Tibial artery (tissue), 4 donors: Measurements from ENCODE around the gene TNNT2.

Experiments
- DNase-seq, 2 donors: peaks; one replicate each; pipeline ENCODE4 v3.0.0-alpha.2; 2019
- H3K27ac ChIP-seq, 2 donors: fragments of 200-600 bp; sonication (generic) in 1 of 2; 1 replicate in 1 of 2; 2 replicates in 1 of 2; pipeline ENCODE4 v1.5.1; 2018 to 2019; ENCODE audit warnings: mild to moderate bottlenecking in 1 of 2
- H3K27me3 ChIP-seq, 2 donors: fragments of 200-600 bp; sonication (generic) in 1 of 2; one replicate each; pipeline versions ENCODE4 v1.5.1 to v1.6.0; 2016 to 2019
- H3K36me3 ChIP-seq, 3 donors: fragments of 200-600 bp; sonication (generic) in 2 of 3; one replicate each; pipeline ENCODE4 v1.5.1; 2016 to 2019; ENCODE audit warnings: mild to moderate bottlenecking in 2 of 3
- H3K4me1 ChIP-seq, 4 donors: fragments of 200-600 bp; sonication (generic) in 2 of 4; 1 replicate in 3 of 4; 2 replicates in 1 of 4; pipeline ENCODE4 v1.5.1; 2016 to 2019
- H3K4me3 ChIP-seq, 2 donors: fragments of 200-600 bp; sonication (generic) in 1 of 2; 1 replicate in 1 of 2; 2 replicates in 1 of 2; pipeline ENCODE4 v1.5.1; 2018 to 2019; ENCODE audit warnings: mild to moderate bottlenecking in 2 of 2
- H3K9me3 ChIP-seq, 3 donors: fragments of 200-600 bp; sonication (generic) in 1 of 3; one replicate each; pipeline ENCODE4 v1.5.1; 2016 to 2019
- intact Hi-C: fragments of 100-400 bp; cut with DNase I; formaldehyde crosslinking; loops from one replicate; pipeline ENCODE4 v1.15.0; 2023; ENCODE audit warnings: low total_unique reads
- TF ChIP-seq, protein P1 (sequence below), 2 experiments: fragments of 200-600 bp in 1 of 2; fragments of 450-650 bp in 1 of 2; IDR thresholded peaks; one replicate each; pipeline ENCODE4 v1.5.1; 2017 to 2019; ENCODE audit warnings: antibody characterized with exemption in 2 of 2, mild to moderate bottlenecking in 1 of 2, moderate library complexity in 1 of 2

Gene TNNT2

DNA sequence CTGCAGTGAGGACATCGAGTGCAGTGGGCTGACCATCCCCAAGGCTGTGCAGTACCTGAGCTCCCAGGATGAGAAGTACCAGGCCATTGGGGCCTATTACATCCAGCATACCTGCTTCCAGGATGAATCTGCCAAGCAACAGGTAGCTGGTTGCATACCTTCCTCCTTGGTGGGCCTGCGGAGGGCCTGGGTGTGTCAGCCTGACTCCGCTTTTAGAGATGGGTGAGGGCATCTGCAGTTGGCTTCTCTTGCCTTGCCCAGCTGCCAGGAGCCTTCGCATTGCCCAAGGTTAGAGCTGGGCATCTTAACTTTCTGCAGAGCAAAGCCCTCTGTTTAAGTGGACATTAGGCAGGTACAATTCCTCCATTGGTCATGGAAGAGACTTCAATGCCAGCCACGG is 60.9 kb downstream of the TNNT2 start:
- Histone ChIP-seq H3K27me3 (peaks cover 0 to 13% of the 10 kb centered on the region in 2 donors), H3K36me3 (peaks cover 0 to 7% (median 0%) of the 10 kb centered on the region in 3 donors), H3K4me1 (peaks cover 0 to 6% (median 0%) of the 10 kb centered on the region in 4 donors), H3K27ac (no peak overlapping the region), H3K9me3 (no peaks in the 10 kb centered on the region), H3K4me3 (no peak overlapping the region)
- TF ChIP-seq, protein P1, sequence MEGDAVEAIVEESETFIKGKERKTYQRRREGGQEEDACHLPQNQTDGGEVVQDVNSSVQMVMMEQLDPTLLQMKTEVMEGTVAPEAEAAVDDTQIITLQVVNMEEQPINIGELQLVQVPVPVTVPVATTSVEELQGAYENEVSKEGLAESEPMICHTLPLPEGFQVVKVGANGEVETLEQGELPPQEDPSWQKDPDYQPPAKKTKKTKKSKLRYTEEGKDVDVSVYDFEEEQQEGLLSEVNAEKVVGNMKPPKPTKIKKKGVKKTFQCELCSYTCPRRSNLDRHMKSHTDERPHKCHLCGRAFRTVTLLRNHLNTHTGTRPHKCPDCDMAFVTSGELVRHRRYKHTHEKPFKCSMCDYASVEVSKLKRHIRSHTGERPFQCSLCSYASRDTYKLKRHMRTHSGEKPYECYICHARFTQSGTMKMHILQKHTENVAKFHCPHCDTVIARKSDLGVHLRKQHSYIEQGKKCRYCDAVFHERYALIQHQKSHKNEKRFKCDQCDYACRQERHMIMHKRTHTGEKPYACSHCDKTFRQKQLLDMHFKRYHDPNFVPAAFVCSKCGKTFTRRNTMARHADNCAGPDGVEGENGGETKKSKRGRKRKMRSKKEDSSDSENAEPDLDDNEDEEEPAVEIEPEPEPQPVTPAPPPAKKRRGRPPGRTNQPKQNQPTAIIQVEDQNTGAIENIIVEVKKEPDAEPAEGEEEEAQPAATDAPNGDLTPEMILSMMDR (IDR thresholded peaks at IDR 0.05), result no peak
- no peak for DNase-seq
- intact Hi-C loops, result no loop called here

DNA sequence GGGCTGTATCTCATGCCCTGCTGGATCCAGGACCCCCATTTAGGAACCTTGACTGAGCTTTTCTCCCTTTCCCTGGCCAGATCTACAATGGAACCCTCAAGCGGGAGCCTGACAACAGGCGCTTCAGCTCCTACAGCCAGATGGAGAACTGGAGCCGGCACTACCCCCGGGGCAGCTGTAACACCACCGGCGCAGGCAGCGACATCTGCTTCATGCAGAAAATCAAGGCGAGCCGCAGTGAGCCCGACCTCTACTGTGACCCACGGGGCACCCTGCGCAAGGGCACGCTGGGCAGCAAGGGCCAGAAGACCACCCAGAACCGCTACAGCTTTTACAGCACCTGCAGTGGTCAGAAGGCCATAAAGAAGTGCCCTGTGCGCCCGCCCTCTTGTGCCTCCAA is 64.4 kb downstream of the TNNT2 start:
- intact Hi-C loops, result no loop called here
- no peak overlapping the region for H3K4me3 ChIP-seq
- H3K27me3 ChIP-seq, result peaks cover 0 to 31% of the 10 kb centered on the region in 2 donors
- no peak for DNase-seq
- peaks cover 0 to 7% (median 0%) of the 10 kb centered on the region in 3 donors for H3K36me3 ChIP-seq
- H3K9me3 ChIP-seq, result no peaks in the 10 kb centered on the region
- H3K27ac ChIP-seq, result no peak overlapping the region
- TF ChIP-seq, protein P1 (IDR thresholded peaks at IDR 0.05), result no peak
- peaks cover 0 to 36% (median 2%) of the 10 kb centered on the region in 4 donors for H3K4me1 ChIP-seq

DNA sequence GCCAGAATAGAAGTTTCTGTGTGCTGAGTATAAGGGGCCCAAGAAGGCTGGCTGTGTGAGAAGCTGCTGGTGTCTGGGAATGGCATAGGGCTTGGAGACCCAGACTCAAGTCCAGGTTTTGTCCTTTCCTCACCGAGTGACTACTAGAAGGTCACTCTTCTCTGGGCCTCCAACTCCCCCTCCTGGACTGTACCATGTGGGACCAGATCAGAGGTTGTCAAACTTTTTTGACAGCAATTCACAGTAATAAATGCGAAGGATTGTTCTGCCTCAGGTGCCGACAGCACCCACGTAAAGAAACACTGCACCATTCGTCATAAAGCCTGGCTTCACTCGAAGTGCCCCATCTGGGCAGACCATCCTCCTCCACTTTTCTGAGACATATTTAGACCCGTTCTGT is 65.2 kb downstream of the TNNT2 start:
- no peaks in the 10 kb centered on the region for H3K36me3 ChIP-seq
- no peaks in the 10 kb centered on the region for H3K9me3 ChIP-seq
- no peak for DNase-seq
- peaks cover 0 to 31% of the 10 kb centered on the region in 2 donors for H3K27me3 ChIP-seq
- intact Hi-C loops, result no loop called here
- no peak overlapping the region for H3K4me3 ChIP-seq
- no peak overlapping the region for H3K27ac ChIP-seq
- peaks cover 0 to 43% (median 2%) of the 10 kb centered on the region in 4 donors for H3K4me1 ChIP-seq
- TF ChIP-seq, protein P1 (IDR thresholded peaks at IDR 0.05), result no peak

DNA sequence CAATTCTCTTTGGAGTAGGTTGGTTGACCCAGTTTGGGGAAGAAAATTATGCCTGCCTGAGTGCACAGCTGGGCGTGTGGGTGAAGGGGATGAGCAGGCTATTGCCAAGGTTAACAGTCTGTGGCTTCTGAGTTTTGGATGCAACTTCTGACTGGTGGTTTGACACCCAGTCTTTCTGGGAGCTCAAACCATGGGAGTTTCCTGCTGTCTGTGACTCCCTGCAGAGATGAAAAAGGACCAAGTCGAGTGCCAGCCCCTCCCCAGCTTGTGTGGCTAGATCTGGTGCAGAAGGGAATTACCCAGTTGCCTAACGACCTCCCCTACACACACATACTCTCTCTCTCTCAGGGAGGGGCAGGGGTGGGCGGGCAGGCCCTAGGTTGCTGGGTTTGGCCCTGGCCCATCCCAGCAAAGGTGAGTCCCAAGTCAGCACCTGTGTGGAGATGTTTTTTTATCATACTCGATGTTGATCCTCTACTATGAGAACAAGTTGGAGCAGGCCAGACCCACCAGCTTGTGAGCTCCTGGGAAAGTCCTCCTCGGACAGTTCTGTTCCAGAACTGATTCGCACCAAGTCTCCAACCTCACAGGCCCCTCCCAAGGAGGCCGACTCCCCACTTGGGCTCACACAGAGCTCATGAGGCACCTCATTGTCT is 66.0 kb downstream of the TNNT2 start:
- Histone ChIP-seq H3K36me3 (no peaks in the 10 kb centered on the region), H3K4me3 (no peak overlapping the region), H3K4me1 (peaks cover 0 to 49% (median 2%) of the 10 kb centered on the region in 4 donors), H3K27me3 (peaks cover 0 to 36% of the 10 kb centered on the region in 2 donors), H3K9me3 (no peaks in the 10 kb centered on the region), H3K27ac (no peak overlapping the region)
- TF ChIP-seq, protein P1 (IDR thresholded peaks at IDR 0.05), result no peak
- no peak for DNase-seq
- intact Hi-C loops, result no loop called here

DNA sequence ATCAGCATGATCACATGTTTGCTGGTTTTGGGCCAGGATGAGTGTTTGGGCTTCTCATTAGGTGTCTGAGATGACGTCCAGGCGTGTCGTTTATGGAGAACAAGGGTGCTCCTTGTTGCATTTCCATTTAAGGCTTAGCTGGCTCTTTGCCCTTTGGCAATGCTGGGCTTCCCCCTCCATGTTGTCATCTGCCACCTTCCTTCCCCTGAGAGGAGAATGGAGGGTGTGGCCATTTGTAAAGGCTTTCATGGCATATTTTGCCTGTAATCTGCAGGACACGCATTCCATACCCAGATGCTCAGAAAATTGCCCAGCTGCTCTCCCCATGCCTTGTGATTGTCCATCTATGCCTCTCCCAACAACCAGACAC is 66.5 kb downstream of the TNNT2 start:
- peaks cover 0 to 49% (median 2%) of the 10 kb centered on the region in 4 donors for H3K4me1 ChIP-seq
- intact Hi-C loops, result no loop called here

More for the DNA sequence above, 66.5 kb downstream of the TNNT2 start:
- Histone ChIP-seq H3K27me3 (peaks cover 0 to 36% of the 10 kb centered on the region in 2 donors), H3K27ac (no peak overlapping the region), H3K9me3 (no peaks in the 10 kb centered on the region), H3K4me3 (no peak overlapping the region), H3K36me3 (no peaks in the 10 kb centered on the region)
- DNase-seq, result no peak
- TF ChIP-seq, protein P1 (IDR thresholded peaks at IDR 0.05), result no peak
